Activated T-helper 17 cell treated with anti-CD3 and anti-CD28 coated beads, Interleukin-2, amount 50 U/mL, for 72 hours (primary cell): ENCODE measurements around the gene DAB2IP. TPM values are rescaled to one million over a fixed set of nuclear protein-coding genes. Genes with fewer than 3 reads are reported as not detected.
"Not testable (repeated sequence)": the region's sequence is repeated elsewhere in the genome, so short reads cannot be mapped to it uniquely, and the experiment has no call there.

ENCODE experiments used
- ATAC-seq: fragments of 150-1000 bp; cut with Tn5 transposase; replicated peaks from 2 replicates; pipeline ENCODE4 v1.10.0; 2021; ENCODE audit warnings: mild to moderate bottlenecking, moderate library complexity
- H3K27ac Mint-ChIP-seq: one replicate; pipeline ENCODE4 v1.8.0; 2022; ENCODE audit warnings: mixed read lengths
- H3K27me3 Mint-ChIP-seq: one replicate; pipeline ENCODE4 v1.8.0; 2022; ENCODE audit warnings: mixed read lengths
- H3K36me3 Mint-ChIP-seq: one replicate; pipeline ENCODE4 v1.8.0; 2022; ENCODE audit warnings: low read depth, mild to moderate bottlenecking, mixed read lengths
- H3K4me1 Mint-ChIP-seq: one replicate; pipeline ENCODE4 v1.8.0; 2022; ENCODE audit warnings: mixed read lengths
- H3K4me3 Mint-ChIP-seq: one replicate; pipeline ENCODE4 v1.8.0; 2022; ENCODE audit warnings: mild to moderate bottlenecking, mixed read lengths
- H3K9me3 Mint-ChIP-seq: one replicate; pipeline ENCODE4 v1.8.0; 2022; ENCODE audit warnings: mixed read lengths
- total RNA-seq, 2 donors: library from RNA; stranded (reverse); gene quantifications; one replicate each; pipeline ENCODE4 v1.2.3, GENCODE V29; 2022

The DAB2IP gene
- total RNA-seq, 2 donors from 2014 or later = 0.09 TPM; not detected in 1

GRCh38 chr9:121741228-121741918 lies 89.9 kb downstream of the DAB2IP start:
- Mint-ChIP-seq H3K36me3 (no peaks in the 10 kb centered on the region), H3K4me1 (no peaks in the 10 kb centered on the region), H3K4me3 (no peak overlapping the region), H3K27me3 (peaks cover 14% of the 10 kb centered on the region), H3K27ac (no peak overlapping the region), H3K9me3 (no peaks in the 10 kb centered on the region)
- no peak for ATAC-seq

- H3K4me1 Mint-ChIP-seq, H3K27ac Mint-ChIP-seq, H3K4me3 Mint-ChIP-seq, H3K36me3 Mint-ChIP-seq, ATAC-seq, H3K9me3 Mint-ChIP-seq: not testable (repeated sequence)
- peaks cover 10% of the 10 kb centered on the region for H3K27me3 Mint-ChIP-seq
Observed at GRCh38 chr9:121741919-121742283, 90.5 kb downstream of the DAB2IP start.

GRCh38 chr9:121742923-121743322 lies 91.5 kb downstream of the DAB2IP start:
- Mint-ChIP-seq H3K27ac (no peak overlapping the region), H3K27me3 (peaks cover 10% of the 10 kb centered on the region), H3K4me3 (no peak overlapping the region), H3K9me3 (no peaks in the 10 kb centered on the region), H3K36me3 (no peaks in the 10 kb centered on the region), H3K4me1 (no peaks in the 10 kb centered on the region)
- no peak for ATAC-seq

- Mint-ChIP-seq H3K36me3 (no peaks in the 10 kb centered on the region), H3K9me3 (no peaks in the 10 kb centered on the region), H3K4me3 (no peak overlapping the region), H3K27me3 (peaks cover 10% of the 10 kb centered on the region), H3K4me1 (no peaks in the 10 kb centered on the region), H3K27ac (no peak overlapping the region)
- ATAC-seq = no peak
Observed at GRCh38 chr9:121743441-121744001, 92.1 kb downstream of the DAB2IP start.

- H3K27ac Mint-ChIP-seq = no peak overlapping the region
- peak; percentile 35 for ATAC-seq
- H3K9me3 Mint-ChIP-seq = no peaks in the 10 kb centered on the region
- H3K27me3 Mint-ChIP-seq = peaks cover 6% of the 10 kb centered on the region
- no peaks in the 10 kb centered on the region for H3K36me3 Mint-ChIP-seq
- no peak overlapping the region for H3K4me3 Mint-ChIP-seq
- no peaks in the 10 kb centered on the region for H3K4me1 Mint-ChIP-seq
Observed at GRCh38 chr9:121744002-121744686, 92.7 kb downstream of the DAB2IP start.

GRCh38 chr9:121744687-121745395 lies 93.4 kb downstream of the DAB2IP start:
- no peak overlapping the region for H3K27ac Mint-ChIP-seq
- no peak overlapping the region for H3K4me3 Mint-ChIP-seq
- ATAC-seq = no peak
- no peaks in the 10 kb centered on the region for H3K4me1 Mint-ChIP-seq
- H3K9me3 Mint-ChIP-seq = no peaks in the 10 kb centered on the region
- no peaks in the 10 kb centered on the region for H3K27me3 Mint-ChIP-seq
- no peaks in the 10 kb centered on the region for H3K36me3 Mint-ChIP-seq

GRCh38 chr9:121745396-121745695 lies 93.9 kb downstream of the DAB2IP start:
- no peak for ATAC-seq

GRCh38 chr9:121746411-121746810 lies 95.0 kb downstream of the DAB2IP start:
- Mint-ChIP-seq H3K9me3 (no peaks in the 10 kb centered on the region), H3K27ac (no peak overlapping the region), H3K36me3 (no peaks in the 10 kb centered on the region), H3K4me1 (no peaks in the 10 kb centered on the region), H3K4me3 (no peak overlapping the region), H3K27me3 (no peaks in the 10 kb centered on the region)
- ATAC-seq = no peak

More at GRCh38 chr9:121745396-121745695, 93.9 kb downstream of the DAB2IP start:
- no peak overlapping the region for H3K4me3 Mint-ChIP-seq
- H3K27me3 Mint-ChIP-seq = no peaks in the 10 kb centered on the region
- no peaks in the 10 kb centered on the region for H3K4me1 Mint-ChIP-seq
- no peaks in the 10 kb centered on the region for H3K36me3 Mint-ChIP-seq
- H3K9me3 Mint-ChIP-seq = no peaks in the 10 kb centered on the region
- H3K27ac Mint-ChIP-seq = no peak overlapping the region

- ATAC-seq = no peak
- Mint-ChIP-seq H3K4me3 (no peak overlapping the region), H3K27me3 (no peaks in the 10 kb centered on the region), H3K36me3 (no peaks in the 10 kb centered on the region), H3K4me1 (no peaks in the 10 kb centered on the region), H3K27ac (no peak overlapping the region), H3K9me3 (no peaks in the 10 kb centered on the region)
Observed at GRCh38 chr9:121746866-121747265, 95.4 kb downstream of the DAB2IP start.

- H3K36me3 Mint-ChIP-seq = no peaks in the 10 kb centered on the region
- H3K4me1 Mint-ChIP-seq = no peaks in the 10 kb centered on the region
- no peaks in the 10 kb centered on the region for H3K27me3 Mint-ChIP-seq
- no peak for ATAC-seq
- H3K9me3 Mint-ChIP-seq = no peaks in the 10 kb centered on the region
- no peak overlapping the region for H3K4me3 Mint-ChIP-seq
- H3K27ac Mint-ChIP-seq = no peak overlapping the region
Observed at GRCh38 chr9:121748074-121748473, 96.6 kb downstream of the DAB2IP start.

- H3K9me3 Mint-ChIP-seq = no peaks in the 10 kb centered on the region
- no peak for ATAC-seq
- H3K4me1 Mint-ChIP-seq = no peaks in the 10 kb centered on the region
Observed at GRCh38 chr9:121748727-121749423, 97.4 kb downstream of the DAB2IP start.

GRCh38 chr9:121749614-121750013 lies 98.2 kb downstream of the DAB2IP start:
- H3K4me1 Mint-ChIP-seq = no peaks in the 10 kb centered on the region
- no peaks in the 10 kb centered on the region for H3K36me3 Mint-ChIP-seq
- no peak overlapping the region for H3K27ac Mint-ChIP-seq
- no peaks in the 10 kb centered on the region for H3K27me3 Mint-ChIP-seq
- no peaks in the 10 kb centered on the region for H3K9me3 Mint-ChIP-seq
- ATAC-seq = no peak
- H3K4me3 Mint-ChIP-seq = no peak overlapping the region

More at GRCh38 chr9:121748727-121749423, 97.4 kb downstream of the DAB2IP start:
- H3K27ac Mint-ChIP-seq = no peak overlapping the region
- H3K4me3 Mint-ChIP-seq = no peak overlapping the region
- no peaks in the 10 kb centered on the region for H3K27me3 Mint-ChIP-seq
- no peaks in the 10 kb centered on the region for H3K36me3 Mint-ChIP-seq

GRCh38 chr9:121750259-121750714 lies 98.9 kb downstream of the DAB2IP start:
- ATAC-seq = no peak
- Mint-ChIP-seq H3K4me1 (no peaks in the 10 kb centered on the region), H3K9me3 (no peaks in the 10 kb centered on the region), H3K4me3 (no peak overlapping the region), H3K27ac (no peak overlapping the region), H3K36me3 (no peaks in the 10 kb centered on the region), H3K27me3 (no peaks in the 10 kb centered on the region)
